Astrocyte of the spinal cord (primary cell): ENCODE data around the gene KRTAP9-8.
"Not testable (repeated sequence)": the region's sequence is repeated elsewhere in the genome, so short reads cannot be mapped to it uniquely, and the experiment has no call there.

ENCODE experiments used
- DNase-seq: peaks from one replicate; pipeline ENCODE4 v3.0.0; 2011; ENCODE audit warnings: low read depth, low spot score
- H3K4me3 ChIP-seq: 2 replicates; pipeline ENCODE4 v1.5.1; 2011; ENCODE audit warnings: low read depth, mild to moderate bottlenecking, low read length, moderate library complexity
- in situ Hi-C: cut with HindIII; loops from 2 replicates; pipeline ENCODE4 v1.10.0; 2017; ENCODE audit warnings: low sequenced_read_pairs
- TF ChIP-seq, protein P1 (sequence below): IDR thresholded peaks from 2 replicates; pipeline ENCODE4 v1.5.1; 2012; ENCODE audit warnings: low read depth, mild to moderate bottlenecking, low read length, inconsistent platforms

Gene KRTAP9-8

DNA sequence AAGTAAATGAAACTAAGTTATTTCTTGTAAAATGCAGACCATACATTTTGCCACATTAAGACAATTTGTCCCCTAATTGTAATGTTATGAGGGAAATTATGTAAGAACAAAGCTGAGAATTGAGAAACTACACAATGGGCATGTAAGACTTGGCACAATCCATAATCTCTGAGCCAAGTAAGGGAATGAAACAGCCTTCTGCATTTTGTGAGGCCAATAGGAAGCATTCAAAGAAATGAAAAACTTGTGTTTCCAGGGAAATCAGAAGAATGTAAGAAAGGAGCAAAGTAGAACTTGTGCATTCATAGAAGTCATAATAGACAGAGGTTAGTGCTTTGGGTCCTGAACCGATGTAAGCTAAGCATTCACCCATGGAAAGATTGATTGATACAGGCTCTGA, 13.5 kb downstream of the KRTAP9-8 start:
- in situ Hi-C loops: no loop called here
- TF ChIP-seq, protein P1, sequence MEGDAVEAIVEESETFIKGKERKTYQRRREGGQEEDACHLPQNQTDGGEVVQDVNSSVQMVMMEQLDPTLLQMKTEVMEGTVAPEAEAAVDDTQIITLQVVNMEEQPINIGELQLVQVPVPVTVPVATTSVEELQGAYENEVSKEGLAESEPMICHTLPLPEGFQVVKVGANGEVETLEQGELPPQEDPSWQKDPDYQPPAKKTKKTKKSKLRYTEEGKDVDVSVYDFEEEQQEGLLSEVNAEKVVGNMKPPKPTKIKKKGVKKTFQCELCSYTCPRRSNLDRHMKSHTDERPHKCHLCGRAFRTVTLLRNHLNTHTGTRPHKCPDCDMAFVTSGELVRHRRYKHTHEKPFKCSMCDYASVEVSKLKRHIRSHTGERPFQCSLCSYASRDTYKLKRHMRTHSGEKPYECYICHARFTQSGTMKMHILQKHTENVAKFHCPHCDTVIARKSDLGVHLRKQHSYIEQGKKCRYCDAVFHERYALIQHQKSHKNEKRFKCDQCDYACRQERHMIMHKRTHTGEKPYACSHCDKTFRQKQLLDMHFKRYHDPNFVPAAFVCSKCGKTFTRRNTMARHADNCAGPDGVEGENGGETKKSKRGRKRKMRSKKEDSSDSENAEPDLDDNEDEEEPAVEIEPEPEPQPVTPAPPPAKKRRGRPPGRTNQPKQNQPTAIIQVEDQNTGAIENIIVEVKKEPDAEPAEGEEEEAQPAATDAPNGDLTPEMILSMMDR: no peak

DNA sequence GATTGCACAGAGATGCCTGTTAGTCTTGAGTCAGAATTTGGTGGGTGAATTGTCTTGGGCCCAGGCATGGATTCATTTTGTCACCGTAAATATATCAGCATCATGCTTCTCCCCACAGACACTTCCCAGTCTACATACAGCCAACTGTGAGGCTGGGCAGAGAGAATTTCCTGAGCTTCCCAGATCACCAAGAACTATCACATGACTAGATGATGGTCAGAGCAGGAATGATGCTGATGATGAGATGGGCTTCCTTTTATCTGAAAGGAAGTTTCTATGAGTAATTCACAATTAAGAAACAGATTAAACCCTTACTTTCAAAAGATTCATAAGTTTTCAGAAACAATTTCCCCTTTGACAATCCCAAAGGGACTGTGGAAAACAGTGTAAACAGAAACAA, 17.1 kb downstream of the KRTAP9-8 start:
- DNase-seq: no peak
- TF ChIP-seq, protein P1: no peak
- in situ Hi-C loops: no loop called here
- no peak overlapping the region for H3K4me3 ChIP-seq

More for the DNA sequence above, 13.5 kb downstream of the KRTAP9-8 start:
- no peak for DNase-seq
- H3K4me3 ChIP-seq: no peak overlapping the region

DNA sequence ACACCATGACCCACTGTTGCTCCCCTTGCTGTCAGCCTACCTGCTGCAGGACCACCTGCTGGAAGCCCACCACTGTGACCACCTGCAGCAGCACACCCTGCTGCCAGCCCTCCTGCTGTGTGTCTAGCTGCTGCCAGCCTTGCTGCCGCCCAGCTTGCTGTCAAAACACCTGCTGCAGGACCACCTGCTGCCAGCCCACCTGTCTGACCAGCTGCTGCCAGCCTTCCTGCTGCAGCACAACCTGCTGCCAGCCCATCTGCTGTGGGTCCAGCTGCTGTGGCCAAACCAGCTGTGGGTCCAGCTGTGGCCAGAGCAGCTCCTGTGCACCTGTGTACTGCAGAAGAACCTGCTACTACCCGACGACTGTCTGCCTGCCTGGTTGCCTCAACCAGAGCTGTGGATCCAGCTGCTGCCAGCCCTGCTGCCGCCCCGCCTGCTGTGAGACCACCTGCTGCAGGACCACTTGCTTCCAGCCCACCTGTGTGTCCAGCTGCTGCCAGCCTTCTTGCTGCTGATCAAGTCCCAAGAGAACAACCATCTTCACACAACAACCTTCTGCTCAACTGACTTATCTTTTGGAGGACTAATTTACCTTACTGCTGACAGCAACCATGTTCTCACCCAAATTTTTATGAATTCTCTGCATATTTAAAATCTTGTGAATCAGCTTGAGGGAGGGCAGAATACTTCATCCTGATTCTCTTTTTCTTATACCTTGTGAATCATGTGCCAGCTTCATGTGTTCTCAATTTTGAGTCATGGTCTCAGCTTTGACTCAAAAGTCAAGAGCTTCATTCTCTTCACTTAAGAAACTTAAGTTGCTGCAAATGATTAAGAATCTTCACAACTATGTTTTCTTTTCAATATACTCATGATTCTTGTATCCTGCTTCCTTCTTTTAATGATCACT, 17.8 kb downstream of the KRTAP9-8 start, which contains the start of gene KRTAP9-9:
TSS of gene KRTAP9-9 (plus strand) at position 4 of the 910 bp plus-strand sequence.
- H3K4me3 ChIP-seq, in situ Hi-C loops, DNase-seq: not testable (repeated sequence)

DNA sequence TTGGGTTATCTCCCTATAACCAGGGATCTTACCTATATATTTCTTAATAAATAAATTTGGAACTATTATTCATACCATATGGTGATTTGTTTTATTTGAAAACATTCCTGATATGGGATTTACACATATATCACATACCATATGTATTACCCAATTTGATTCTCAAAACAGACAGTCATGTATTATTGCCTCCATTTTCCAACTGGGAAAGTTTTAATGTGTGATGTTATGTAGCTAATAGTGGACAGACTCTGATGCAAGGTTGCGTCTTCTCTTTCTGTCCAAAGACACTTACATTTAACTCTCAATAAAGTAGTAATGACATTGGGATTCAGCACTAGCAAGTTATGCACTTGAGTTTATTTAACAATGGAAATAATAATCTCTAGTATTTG, 18.5 kb downstream of the KRTAP9-8 start:
- DNase-seq: no peak
- TF ChIP-seq, protein P1: no peak
- in situ Hi-C loops: no loop called here
- H3K4me3 ChIP-seq: no peak overlapping the region

DNA sequence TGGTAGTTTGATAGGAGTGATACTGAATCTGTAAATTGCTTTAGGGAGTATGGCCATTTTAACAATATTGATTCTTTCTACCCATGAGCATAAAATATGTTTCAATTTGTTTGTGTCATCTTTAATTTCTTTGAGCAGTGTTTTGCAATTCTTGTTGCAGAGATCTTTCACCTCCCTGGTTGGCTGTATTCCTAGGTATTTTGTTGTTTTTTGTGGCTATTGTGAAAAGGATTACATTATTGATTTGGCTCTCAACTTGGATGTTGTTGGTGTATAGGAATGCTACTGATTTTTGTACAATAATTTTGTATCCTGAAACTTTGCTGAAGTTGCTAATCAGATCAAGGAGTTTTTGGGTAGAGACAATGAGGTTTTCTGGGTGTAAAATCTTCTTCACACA, 20.6 kb downstream of the KRTAP9-8 start:
- in situ Hi-C loops: no loop called here
- no peak overlapping the region for H3K4me3 ChIP-seq
- DNase-seq: no peak
- TF ChIP-seq, protein P1: no peak

DNA sequence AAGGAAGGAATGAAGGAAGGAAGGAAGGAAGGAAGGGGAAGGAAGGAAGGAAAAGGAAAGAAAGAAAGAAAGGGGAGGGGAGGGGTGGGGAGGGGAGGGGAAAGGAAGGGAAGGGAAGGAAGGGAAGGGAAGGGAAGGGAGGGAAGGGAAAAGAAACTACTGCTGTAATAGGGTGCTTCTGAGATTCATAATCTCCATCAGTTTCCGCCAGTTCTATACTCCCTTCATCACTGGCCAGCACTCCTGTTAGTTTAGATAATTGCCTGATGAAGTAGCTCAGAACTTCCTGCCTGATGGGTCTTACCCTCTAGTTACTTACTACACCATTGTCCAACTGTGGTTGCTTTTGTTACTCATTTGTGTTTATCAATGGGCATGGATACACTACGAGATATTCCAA, 25.4 kb downstream of the KRTAP9-8 start:
- H3K4me3 ChIP-seq: no peak overlapping the region
- in situ Hi-C loops: no loop called here
- TF ChIP-seq, protein P1: no peak
- DNase-seq: no peak

DNA sequence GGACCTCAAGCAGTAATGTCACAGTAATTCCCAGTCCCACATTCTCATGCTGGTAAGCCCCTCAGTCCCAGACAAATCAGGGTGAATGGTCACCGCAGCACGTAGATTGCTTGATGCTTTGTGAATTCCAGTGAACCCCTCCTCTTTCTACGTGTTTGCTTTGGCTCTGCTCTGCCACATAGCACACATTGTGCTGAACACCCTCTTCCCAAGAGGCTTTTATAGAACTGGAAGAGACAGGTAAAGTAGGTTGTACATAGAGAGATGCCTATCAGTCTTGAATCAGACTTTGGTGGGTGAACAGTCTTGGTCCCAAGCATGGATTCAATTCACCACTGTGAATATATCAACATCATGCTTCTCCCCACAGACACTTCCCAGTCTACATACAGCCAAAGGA, 26.8 kb downstream of the KRTAP9-8 start:
- no peak overlapping the region for H3K4me3 ChIP-seq
- DNase-seq: no peak
- in situ Hi-C loops: no loop called here
- TF ChIP-seq, protein P1: no peak
